Stomach (tissue), 9 donors: ENCODE measurements around the gene NQO2. TPM values are rescaled to one million over a fixed set of nuclear protein-coding genes. Genes with fewer than 3 reads are reported as not detected.
A peak's percentile ranks its signal among the peaks of the same experiment; 100 is the strongest.

Source experiments
- DNase-seq, 2 donors: peaks; one replicate each; pipeline versions ENCODE4 v3.0.0 to v3.0.0-alpha.2; 2013 to 2019
- H3K27ac ChIP-seq, 5 donors: fragments of 200-600 bp in 4 of 5; sonication (generic) in 4 of 5; one replicate each; pipeline ENCODE4 v1.5.1; 2013 to 2019; ENCODE audit warnings: mild to moderate bottlenecking in 1 of 5, moderate library complexity in 1 of 5
- H3K27me3 ChIP-seq, 3 donors: fragments of 200-600 bp; sonication (generic); one replicate each; pipeline ENCODE4 v1.5.1; 2017 to 2019; ENCODE audit warnings: mixed run types in 1 of 3
- H3K36me3 ChIP-seq, 4 donors: fragments of 200-600 bp; sonication (generic); 1 replicate in 3 of 4; 2 replicates in 1 of 4; pipeline ENCODE4 v1.5.1; 2016 to 2019
- H3K4me1 ChIP-seq, 4 donors: fragments of 200-600 bp; sonication (generic); one replicate each; pipeline ENCODE4 v1.5.1; 2016 to 2019
- H3K4me3 ChIP-seq, 4 donors: fragments of 200-600 bp; sonication (generic) in 3 of 4; one replicate each; pipeline ENCODE4 v1.5.1; 2016 to 2019; ENCODE audit warnings: mild to moderate bottlenecking in 1 of 4
- H3K9me3 ChIP-seq, 4 donors: fragments of 200-600 bp; sonication (generic); one replicate each; pipeline ENCODE4 v1.5.1; 2016 to 2019
- CTCF ChIP-seq, 7 experiments: fragments of 450-650 bp in 4 of 7; fragments of 200-600 bp in 3 of 7; sonication (generic) in 3 of 7; IDR thresholded peaks; one replicate each; pipeline ENCODE4 v1.5.1; 2016 to 2019; ENCODE audit warnings: antibody characterized with exemption in 7 of 7, control low read depth in 2 of 7, mild to moderate bottlenecking in 1 of 7
- EP300 ChIP-seq: sonication (generic); formaldehyde crosslinking; IDR thresholded peaks from one replicate; pipeline ENCODE4 v1.6.1; 2017; ENCODE audit warnings: antibody characterized with exemption
- POLR2A ChIP-seq, 4 donors: fragments of 450-650 bp; IDR thresholded peaks; one replicate each; pipeline ENCODE4 v1.6.1; 2016; ENCODE audit warnings: antibody characterized with exemption in 4 of 4, control low read depth in 2 of 4, mild to moderate bottlenecking in 1 of 4, moderate library complexity in 1 of 4
- POLR2AphosphoS5 ChIP-seq, 3 donors: sonication (generic); formaldehyde crosslinking; IDR thresholded peaks; one replicate each; pipeline ENCODE4 v1.6.1; 2016; ENCODE audit warnings: antibody characterized with exemption in 3 of 3
- WGBS, 5 donors: extraction: QIAGEN DNeasy Blood & Tissue Kit in 3 of 5; methylation state at CpG; one replicate each; pipeline versions ENCODE4 v1.1.5 to v1.1.7; 2013 to 2018; 5-methylcytosine and 5-hydroxymethylcytosine counted together
- intact Hi-C: fragments of 100-400 bp; cut with DNase I; formaldehyde crosslinking; loops from one replicate; pipeline ENCODE4 v1.15.1; 2023; ENCODE audit warnings: low total_unique reads
- polyA plus RNA-seq, 3 donors: library from polyadenylated mRNA; stranded (reverse); fragments of 200-250 nt; gene quantifications; one replicate each; pipeline ENCODE4 v1.2.3, GENCODE V29; 2013
- total RNA-seq, 5 donors: library from RNA; depleted of rRNA; stranded (reverse); fragments of >200 nt; gene quantifications; one replicate each; pipeline versions ENCODE4 v1.1.0 to v1.2.3, GENCODE V29; 2014 to 2016
- donor health status: healthy with polysubstance abuse.
- donor health status: Bipolar disorder and iron deficiency.
- donor health status: healthy.

The NQO2 gene
- total and polyA plus RNA-seq, 8 donors: 0.87 to 43.1 (median 28.3) TPM; not detected in 1

- intact Hi-C loops: loop anchor here (5.0 kb wide), 1 partner anchor 33 kb away; no protein-coding TSS in a partner anchor
- Histone ChIP-seq H3K27me3 (no peaks in the 10 kb centered on the region), H3K4me3 (no peak overlapping the region), H3K4me1 (peaks cover 47 to 72% (median 50%) of the 10 kb centered on the region in 4 donors), H3K27ac (peak overlapping the region in 1 of 5 donors; percentile 100), H3K9me3 (no peaks in the 10 kb centered on the region), H3K36me3 (no peaks in the 10 kb centered on the region)
- WGBS, 5 donors: 76 to 92% (median 90%) methylated on average over 12 of the region's 12 CpGs
- TF ChIP-seq POLR2A (IDR thresholded peaks at IDR 0.05) (no peak), EP300 (no peak), CTCF (IDR thresholded peaks at IDR 0.05) (no peak), POLR2AphosphoS5 (IDR thresholded peaks at IDR 0.05) (no peak)
- DNase-seq: no peak
Observed at GRCh38 chr6:2984738-2985406, 14.8 kb upstream of the NQO2 start.

- H3K4me3 ChIP-seq: no peak overlapping the region
- peak overlapping the region; percentile 28 to 100 (median 94) for H3K27ac ChIP-seq
- H3K4me1 ChIP-seq: peaks cover 30 to 68% (median 45%) of the 10 kb centered on the region in 4 donors
- no peaks in the 10 kb centered on the region for H3K36me3 ChIP-seq
- 36 to 53% (median 46%) methylated on average over 4 of the region's 4 CpGs for WGBS, 5 donors
- no peaks in the 10 kb centered on the region for H3K27me3 ChIP-seq
- peak in 1 of 2 donors; percentile 77 for DNase-seq
- no peak for TF ChIP-seq CTCF (IDR thresholded peaks at IDR 0.05)
- TF ChIP-seq POLR2A (IDR thresholded peaks at IDR 0.05): no peak
- no peak for TF ChIP-seq POLR2AphosphoS5 (IDR thresholded peaks at IDR 0.05)
- TF ChIP-seq EP300: no peak
- H3K9me3 ChIP-seq: no peaks in the 10 kb centered on the region
- intact Hi-C loops: loop anchor here (5.0 kb wide), 1 partner anchor 34 kb away; no protein-coding TSS in a partner anchor
Observed at GRCh38 chr6:2986722-2987221, 12.9 kb upstream of the NQO2 start.

- peak overlapping the region; percentile 78 to 86 (median 84) for H3K4me3 ChIP-seq
- no peak for DNase-seq
- intact Hi-C loops: loop anchor here (5.0 kb wide), 1 partner anchor 36 kb away; no protein-coding TSS in a partner anchor
- peak overlapping the region; percentile 92 to 100 (median 98) for H3K27ac ChIP-seq
- peaks cover 19 to 55% (median 41%) of the 10 kb centered on the region in 4 donors for H3K4me1 ChIP-seq
- WGBS, 5 donors: 13 to 25% (median 17%) methylated on average over 2 of the region's 2 CpGs
- H3K9me3 ChIP-seq: no peaks in the 10 kb centered on the region
- no peaks in the 10 kb centered on the region for H3K36me3 ChIP-seq
- TF ChIP-seq CTCF (IDR thresholded peaks at IDR 0.05): no peak
- no peak for TF ChIP-seq POLR2A (IDR thresholded peaks at IDR 0.05)
- no peak for TF ChIP-seq EP300
- no peak for TF ChIP-seq POLR2AphosphoS5 (IDR thresholded peaks at IDR 0.05)
- H3K27me3 ChIP-seq: no peaks in the 10 kb centered on the region
Observed at GRCh38 chr6:2988094-2988425, 11.6 kb upstream of the NQO2 start.

- peaks cover 19 to 53% (median 41%) of the 10 kb centered on the region in 4 donors for H3K4me1 ChIP-seq
- 0 to 1% (median 0%) methylated on average over 35 to 64 of the region's 64 CpGs for WGBS, 5 donors
- peak; percentile 88 to 96 for DNase-seq
- peak overlapping the region; percentile 78 to 86 (median 84) for H3K4me3 ChIP-seq
- peak overlapping the region; percentile 92 to 100 (median 98) for H3K27ac ChIP-seq
- TF ChIP-seq POLR2A (IDR thresholded peaks at IDR 0.05) (peak in 1 of 4 donors; percentile 12), EP300 (no peak), POLR2AphosphoS5 (IDR thresholded peaks at IDR 0.05) (peak; percentile 33 to 91 (median 74)), CTCF (IDR thresholded peaks at IDR 0.05) (peak in 5 of 7 experiments; percentile 61 to 92 (median 90))
- H3K9me3 ChIP-seq: no peaks in the 10 kb centered on the region
- intact Hi-C loops: loop anchor here (5.0 kb wide), 1 partner anchor 36 kb away; no protein-coding TSS in a partner anchor
- no peaks in the 10 kb centered on the region for H3K27me3 ChIP-seq
- no peaks in the 10 kb centered on the region for H3K36me3 ChIP-seq
Observed at GRCh38 chr6:2988426-2989331, 11.0 kb upstream of the NQO2 start.
